K562 (cell line): ENCODE data around the gene MYLIP. TPM values are rescaled to one million over a fixed set of nuclear protein-coding genes. Genes with fewer than 3 reads are reported as not detected.

Experiments used
- ATF7 ChIP-seq: fragments of 450-650 bp; IDR thresholded peaks from 2 replicates; pipeline ENCODE4 v1.7.1; 2014; ENCODE audit warnings: mild to moderate bottlenecking, moderate library complexity
- CSDE1 ChIP-seq, 2 experiments: fragments of 450-650 bp; IDR thresholded peaks; 2 replicates each; pipeline ENCODE4 v1.6.1; 2016; ENCODE audit warnings: mild to moderate bottlenecking in 1 of 2
- HDAC6 ChIP-seq: IDR thresholded peaks from 2 replicates; pipeline ENCODE4 v1.6.1; 2012; ENCODE audit warnings: low read depth, mild to moderate bottlenecking, control low read depth, inconsistent platforms, low read length, moderate library complexity
- NKRF ChIP-seq: fragments of 450-650 bp; IDR thresholded peaks from 2 replicates; pipeline ENCODE4 v1.6.1; 2016; ENCODE audit warnings: borderline replicate concordance
- POLR3G ChIP-seq: IDR thresholded peaks from 2 replicates; pipeline ENCODE4 v1.6.1; 2011; ENCODE audit not compliant: insufficient read length, insufficient replicate concordance; ENCODE audit errors: extremely low read depth
- RBM34 ChIP-seq: fragments of 200-400 bp; formaldehyde crosslinking; IDR thresholded peaks from 2 replicates; pipeline ENCODE4 v1.6.1; 2018; ENCODE audit warnings: low read length, borderline replicate concordance; ENCODE audit not compliant: insufficient read depth
- REST ChIP-seq, 2 experiments: fragments of 450-650 bp; formaldehyde crosslinking in 1 of 2; IDR thresholded peaks; 2 replicates each; pipeline versions ENCODE4 v1.4.0 to v1.6.1; 2014 to 2020; ENCODE audit warnings: mild to moderate bottlenecking in 2 of 2, borderline replicate concordance in 1 of 2, low read depth in 1 of 2
- SMARCA4 ChIP-seq: fragments of 450-650 bp; IDR thresholded peaks from 2 replicates; pipeline ENCODE4 v1.6.1; 2016
- SRF ChIP-seq, 2 experiments: fragments of 250-450, 450-650 bp in 1 of 2; sonication (Bioruptor Pico) in 1 of 2; sonication (generic) in 1 of 2; formaldehyde crosslinking; IDR thresholded peaks; 2 replicates each; pipeline versions ENCODE4 v1.5.0 to v1.5.1; 2020 to 2022; ENCODE audit warnings: mild to moderate bottlenecking in 1 of 2, missing genetic modification reagents in 1 of 2
- SRSF3 ChIP-seq: fragments of 200-400 bp; formaldehyde crosslinking; IDR thresholded peaks from 2 replicates; pipeline ENCODE4 v1.6.1; 2016; ENCODE audit warnings: mild to moderate bottlenecking, low read length, moderate library complexity; ENCODE audit not compliant: insufficient read depth
- TAF9B ChIP-seq: fragments of 450-650 bp; IDR thresholded peaks from 2 replicates; pipeline ENCODE4 v1.6.1; 2018; ENCODE audit warnings: mild to moderate bottlenecking; ENCODE audit not compliant: partially characterized antibody
- XRCC3 ChIP-seq: fragments of 450-650 bp; IDR thresholded peaks from 2 replicates; pipeline ENCODE4 v1.6.1; 2017; ENCODE audit warnings: mild to moderate bottlenecking, moderate library complexity
- ZNF668 ChIP-seq: fragments of 250-450 bp; sonication (Bioruptor Pico); IDR thresholded peaks from 2 replicates; pipeline ENCODE4 v1.8.0; 2022; ENCODE audit warnings: mild to moderate bottlenecking, inconsistent platforms
- ZNF77 ChIP-seq: fragments of 250-450 bp; sonication (Bioruptor Pico); IDR thresholded peaks from 2 replicates; pipeline ENCODE4 v1.5.0; 2020
- polyA plus RNA-seq, 8 experiments: library from polyadenylated mRNA; depleted of rRNA in 4 of 8; stranded (reverse) in 5 of 8; unstranded in 3 of 8; fragments of >200 nt; fragmentation: Nextera tagmentation in 2 of 8; fragmentation: Illumina TruSeq in 1 of 8; extraction: Ambion mirVana in 2 of 8; extraction: Trizol in 1 of 8; gene quantifications; 2 replicates each; pipeline versions ENCODE4 v1.2.1 to v1.2.3, GENCODE V29; 2011 to 2014; ENCODE audit warnings: inconsistent platforms in 1 of 8, missing spikeins in 1 of 8
- total RNA-seq, 7 experiments: library from RNA; depleted of rRNA in 6 of 7; stranded (reverse); fragments of >200 nt in 6 of 7; fragmentation: Illumina TruSeq in 2 of 7; extraction: Trizol in 2 of 7; gene quantifications; 2 replicates each; pipeline versions ENCODE4 v1.2.1 to v1.2.3, GENCODE V29; 2011 to 2021; ENCODE audit warnings: low replicate concordance in 1 of 7

MYLIP gene
- total and polyA plus RNA-seq, 9 of the 15 experiments (the other 6 are each of a cell fraction or from before 2014, with no cell fraction given) = 10.8 to 43.5 (median 31.5) TPM

GRCh38 chr6:16128759-16129622, at the start of gene MYLIP (continued):
- TF ChIP-seq NKRF (peak; percentile 67; the same call in 1 of the 2 replicates), ZNF77 (CRISPR knock-in tag) (no peak), XRCC3 (no peak), SRF (CRISPR knock-in tag; IDR thresholded peaks at IDR 0.05) (peak; percentile 81 to 87), SRSF3 (0 out of 2 replicates have a peak, but pooled peaks have one; percentile 56), CSDE1 (IDR thresholded peaks at IDR 0.05) (peak in 1 of 2 experiments; percentile 85; a peak in 2 of 4 replicates), TAF9B (peak; percentile 93), HDAC6 (0 out of 2 replicates have a peak, but pooled peaks have one; percentile 28), SMARCA4 (no peak; the same call in 1 of the 2 replicates), ZNF668 (CRISPR knock-in tag) (no peak), REST (IDR thresholded peaks at IDR 0.05; ENCODE audit: borderline replicate concordance) (peak; percentile 97), REST (CRISPR knock-in tag; IDR thresholded peaks at IDR 0.05; ENCODE audit: low read depth) (peak; percentile 79), RBM34 (no peak), ATF7 (peak; percentile 69), POLR3G (no peak)
